MM.1S (cell line): Measurements from ENCODE around the gene PTCD3.

Experiments used
- EZH2 ChIP-seq: fragments of 300-600 bp; sonication (generic); optimal IDR thresholded peaks from 2 replicates; pipeline ENCODE3; 2017; ENCODE audit warnings: low read depth, mild to moderate bottlenecking, antibody characterized with exemption, low read length, mixed read lengths
- TF ChIP-seq, protein P1 (sequence below): fragments of 300-600 bp; sonication (generic); IDR thresholded peaks from 2 replicates; pipeline ENCODE4 v1.5.1; 2016; ENCODE audit warnings: antibody characterized with exemption, low read length, mixed read lengths

DNA sequence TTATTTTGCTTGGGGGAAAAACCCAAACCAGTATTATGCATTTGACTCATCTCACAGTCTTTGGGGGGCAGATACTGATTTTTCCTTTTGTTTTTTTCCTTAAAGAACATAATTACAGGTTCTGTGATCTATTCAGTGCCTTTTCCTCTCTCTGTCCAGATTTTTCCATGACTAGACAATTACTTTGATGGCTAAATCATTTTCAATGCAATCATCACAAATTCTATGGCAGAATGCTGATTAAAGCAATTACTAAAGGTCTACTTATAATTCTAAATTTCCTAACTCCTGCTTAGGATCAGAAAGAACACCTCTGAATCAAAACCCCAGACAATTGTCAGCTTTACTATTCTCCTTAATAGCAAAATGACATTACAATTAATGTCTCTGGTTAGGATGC is 39.1 kb upstream of the PTCD3 start:
- TF ChIP-seq, protein P1, sequence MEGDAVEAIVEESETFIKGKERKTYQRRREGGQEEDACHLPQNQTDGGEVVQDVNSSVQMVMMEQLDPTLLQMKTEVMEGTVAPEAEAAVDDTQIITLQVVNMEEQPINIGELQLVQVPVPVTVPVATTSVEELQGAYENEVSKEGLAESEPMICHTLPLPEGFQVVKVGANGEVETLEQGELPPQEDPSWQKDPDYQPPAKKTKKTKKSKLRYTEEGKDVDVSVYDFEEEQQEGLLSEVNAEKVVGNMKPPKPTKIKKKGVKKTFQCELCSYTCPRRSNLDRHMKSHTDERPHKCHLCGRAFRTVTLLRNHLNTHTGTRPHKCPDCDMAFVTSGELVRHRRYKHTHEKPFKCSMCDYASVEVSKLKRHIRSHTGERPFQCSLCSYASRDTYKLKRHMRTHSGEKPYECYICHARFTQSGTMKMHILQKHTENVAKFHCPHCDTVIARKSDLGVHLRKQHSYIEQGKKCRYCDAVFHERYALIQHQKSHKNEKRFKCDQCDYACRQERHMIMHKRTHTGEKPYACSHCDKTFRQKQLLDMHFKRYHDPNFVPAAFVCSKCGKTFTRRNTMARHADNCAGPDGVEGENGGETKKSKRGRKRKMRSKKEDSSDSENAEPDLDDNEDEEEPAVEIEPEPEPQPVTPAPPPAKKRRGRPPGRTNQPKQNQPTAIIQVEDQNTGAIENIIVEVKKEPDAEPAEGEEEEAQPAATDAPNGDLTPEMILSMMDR: no peak
- no peak for TF ChIP-seq EZH2
